HT1080 (cell line): ENCODE data around the gene CENPS. TPM values are rescaled to one million over a fixed set of nuclear protein-coding genes. Genes with fewer than 3 reads are reported as not detected.
"Not testable (repeated sequence)": the region's sequence is repeated elsewhere in the genome, so short reads cannot be mapped to it uniquely, and the experiment has no call there.

ENCODE experiments used
- DNase-seq: peaks from one replicate; pipeline ENCODE4 v3.0.0-alpha.2; 2015; ENCODE audit warnings: low read depth
- total RNA-seq: library from RNA; depleted of rRNA; stranded (reverse); fragments of >200 nt; shearing (Covaris generic); gene quantifications from 2 replicates; pipeline ENCODE4 v1.2.3, GENCODE V29; 2014

CENPS gene
- total RNA-seq, 1 experiment from 2014 or later: 45.9 TPM

DNA sequence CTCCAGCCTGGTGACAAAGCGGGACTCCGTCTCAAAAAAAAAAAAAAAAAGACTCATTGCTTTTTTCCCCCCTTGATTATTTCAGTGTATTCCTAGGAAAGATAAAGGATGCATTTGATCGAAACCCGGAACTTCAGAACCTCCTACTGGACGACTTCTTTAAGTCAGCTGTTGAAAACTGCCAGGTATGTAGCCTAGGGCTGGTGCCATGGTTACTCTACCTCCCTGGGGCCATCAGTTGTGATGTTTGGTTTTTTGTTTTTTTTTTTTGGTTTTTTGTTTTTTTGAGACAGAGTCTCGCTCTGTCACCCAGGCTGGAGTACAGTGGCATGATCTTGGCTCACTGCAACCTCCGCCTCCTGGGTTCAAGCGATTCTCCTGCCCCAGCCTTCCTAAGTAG is 11.5 kb upstream of the CENPS start:
- not testable (repeated sequence) for DNase-seq

DNA sequence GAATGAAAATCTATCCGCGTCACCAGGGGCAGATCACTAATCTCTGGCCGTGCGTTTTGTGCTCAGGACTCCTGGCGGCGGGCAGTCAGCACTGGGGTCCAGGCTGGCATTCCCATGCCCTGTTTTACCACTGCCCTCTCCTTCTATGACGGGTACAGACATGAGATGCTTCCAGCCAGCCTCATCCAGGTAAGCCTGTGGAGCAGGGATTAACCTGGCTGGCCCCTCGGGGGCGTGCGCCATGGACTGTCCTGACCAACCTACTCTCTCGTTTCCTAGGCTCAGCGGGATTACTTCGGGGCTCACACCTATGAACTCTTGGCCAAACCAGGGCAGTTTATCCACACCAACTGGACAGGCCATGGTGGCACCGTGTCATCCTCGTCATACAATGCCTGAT is 10.9 kb upstream of the CENPS start:
- DNase-seq: no peak

- DNase-seq: no peak
Observed at GRCh38 chr1:10421637-10422036, 8.6 kb upstream of the CENPS start.

GRCh38 chr1:10424034-10424433 is 6.2 kb upstream of the CENPS start:
- DNase-seq: no peak

DNA sequence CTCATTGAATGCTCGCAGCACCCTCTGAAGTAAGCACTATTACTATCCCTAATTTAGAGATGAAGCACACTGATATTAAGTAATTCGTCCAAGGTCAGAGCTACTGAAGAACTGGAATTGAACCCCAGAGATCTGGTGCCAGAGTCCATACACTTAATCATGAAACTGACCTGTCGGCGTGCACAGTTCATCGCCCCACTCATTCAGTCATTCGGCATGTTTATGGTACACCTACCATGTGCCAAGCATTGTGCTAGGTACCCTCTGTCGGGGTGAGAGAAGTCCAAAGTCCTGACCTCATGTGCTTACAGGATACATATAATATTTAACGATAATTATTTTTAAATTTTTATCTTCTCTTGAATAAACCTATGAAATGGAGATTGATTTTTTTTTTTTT is 5.6 kb upstream of the CENPS start:
- DNase-seq: no peak

GRCh38 chr1:10425826-10426534 is 4.3 kb upstream of the CENPS start:
- not testable (repeated sequence) for DNase-seq

GRCh38 chr1:10426535-10426848 is 3.7 kb upstream of the CENPS start:
- DNase-seq: not testable (repeated sequence)

DNA sequence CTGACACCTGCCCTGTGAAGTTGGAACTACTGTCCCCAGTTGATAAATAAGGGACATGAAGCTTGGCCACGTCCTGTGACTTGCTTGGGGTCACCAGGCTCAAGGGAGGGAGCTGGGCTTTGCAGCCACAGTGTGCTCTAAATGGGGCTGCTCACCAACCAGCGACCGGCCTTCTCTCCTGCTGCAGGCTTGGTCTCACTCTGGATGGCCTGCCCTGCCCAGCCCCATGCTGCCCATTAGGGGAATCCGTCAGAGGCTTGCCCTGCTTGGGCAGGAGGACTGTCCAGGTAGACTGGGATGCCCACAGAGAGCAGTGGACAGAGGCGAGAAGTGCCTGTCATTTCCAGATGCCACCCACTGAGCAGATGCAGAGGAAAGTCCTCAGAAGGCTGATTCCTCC is 1.2 kb upstream of the CENPS start:
- no peak for DNase-seq

GRCh38 chr1:10429868-10430215 is 391 bp upstream of the CENPS start:
- no peak for DNase-seq

DNA sequence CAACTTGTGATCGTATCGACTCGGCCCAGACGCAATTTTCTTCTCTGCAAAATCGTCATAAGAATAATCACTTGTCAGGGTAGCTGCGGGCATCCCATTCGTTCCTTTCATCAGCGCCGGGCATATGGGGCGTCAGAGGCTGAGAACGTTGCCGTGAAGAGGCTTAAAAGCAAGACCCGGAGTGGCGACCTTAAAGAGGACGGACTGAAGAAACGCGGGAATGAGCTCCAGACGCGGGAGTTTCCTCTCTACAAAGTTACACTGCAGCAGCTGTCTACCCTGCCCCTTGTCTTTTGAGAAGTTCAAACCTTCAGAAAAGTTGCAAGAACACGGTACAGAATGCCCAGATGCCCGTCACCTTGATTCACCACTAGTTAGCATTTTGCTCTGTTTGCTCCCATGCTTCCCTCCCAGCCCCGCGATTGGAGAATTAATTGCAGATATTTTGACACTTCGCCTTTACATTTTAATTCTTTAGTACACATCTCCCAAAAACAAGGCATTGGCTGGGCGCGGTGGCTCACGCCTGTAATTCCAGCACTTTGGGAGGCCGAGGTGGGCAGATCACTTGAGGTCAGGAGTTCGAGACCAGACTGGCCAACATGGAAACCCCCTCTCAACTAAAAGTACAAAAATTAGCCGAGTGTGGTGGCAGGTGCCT is 967 bp downstream of the CENPS start:
- peak; percentile 10 for DNase-seq

DNA sequence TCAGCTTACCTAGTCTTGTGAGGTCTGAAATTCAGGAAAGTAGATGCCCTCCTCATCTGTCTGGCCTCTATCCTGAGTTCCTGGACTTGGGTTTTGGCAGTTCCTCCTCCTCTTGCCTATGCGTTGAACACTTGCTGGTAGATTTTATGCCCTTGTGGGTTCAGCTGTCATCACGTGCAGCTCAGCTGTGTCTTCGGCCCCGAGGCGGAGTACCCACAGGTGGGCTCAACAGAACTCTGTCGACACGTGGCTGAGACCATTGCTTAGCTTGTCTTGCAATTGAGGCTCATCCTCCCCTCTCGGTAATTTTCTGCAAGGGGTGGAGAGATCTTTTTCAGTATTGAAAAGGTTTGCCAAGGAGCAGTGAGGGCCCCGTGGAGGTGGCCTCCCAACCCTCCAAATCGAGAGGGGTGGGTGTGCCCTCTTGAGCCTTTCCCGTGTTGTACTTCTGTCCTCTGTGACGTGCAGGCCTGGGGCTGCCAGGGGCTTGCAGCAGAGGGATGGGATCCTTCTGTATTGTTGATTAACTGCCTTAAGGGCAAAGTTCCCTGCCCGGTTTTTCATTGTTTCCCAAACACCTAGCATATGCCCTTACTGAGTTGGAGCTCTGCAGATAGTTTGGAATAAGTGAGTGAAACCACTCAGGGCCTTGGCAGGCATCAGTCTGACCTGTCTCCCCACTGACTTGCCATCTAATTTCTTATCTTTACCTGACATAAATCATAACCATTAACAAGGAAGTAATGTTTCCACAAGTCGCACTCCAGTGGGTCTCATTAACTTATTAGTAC is 2.9 kb downstream of the CENPS start:
- DNase-seq: no peak

DNA sequence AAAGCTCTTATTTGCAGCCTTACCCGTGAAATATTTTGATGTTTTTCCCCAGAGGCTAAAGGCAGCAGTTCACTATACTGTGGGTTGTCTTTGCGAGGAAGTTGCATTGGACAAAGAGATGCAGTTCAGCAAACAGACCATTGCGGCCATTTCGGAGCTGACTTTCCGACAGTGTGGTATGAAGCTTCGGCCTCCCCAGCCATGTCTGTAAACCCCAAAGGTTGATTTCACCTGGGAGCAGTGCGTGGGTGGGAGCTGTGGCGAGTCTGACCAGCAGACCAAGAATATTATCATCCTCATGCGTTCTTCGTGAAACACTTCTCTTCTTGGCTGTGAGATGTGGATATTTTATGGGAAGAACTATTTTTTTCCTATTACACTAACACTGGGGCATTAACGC is 3.6 kb downstream of the CENPS start:
- DNase-seq: no peak

DNA sequence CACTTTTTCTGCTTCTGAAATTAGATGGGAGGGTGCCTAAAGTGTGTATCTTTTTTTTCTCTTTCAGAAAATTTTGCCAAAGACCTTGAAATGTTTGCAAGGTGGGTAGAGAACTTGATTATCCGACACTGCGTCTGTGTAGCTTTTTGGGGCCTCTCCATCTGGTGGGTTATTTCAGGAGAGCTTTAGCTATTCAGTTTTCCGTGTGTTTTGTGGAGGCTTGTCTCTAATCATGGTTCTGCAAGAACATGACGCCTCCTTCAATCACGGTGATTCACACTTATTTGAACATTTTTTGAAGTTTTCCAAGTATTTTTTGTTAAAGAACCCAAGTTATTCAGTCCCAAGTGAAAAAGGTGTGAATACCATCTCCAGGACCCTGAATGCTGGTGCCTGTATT is 4.4 kb downstream of the CENPS start:
- no peak for DNase-seq

- DNase-seq: no peak
Observed at GRCh38 chr1:10437052-10437451, 6.8 kb downstream of the CENPS start.

- DNase-seq: no peak
Observed at GRCh38 chr1:10438677-10439163, 8.5 kb downstream of the CENPS start.

DNA sequence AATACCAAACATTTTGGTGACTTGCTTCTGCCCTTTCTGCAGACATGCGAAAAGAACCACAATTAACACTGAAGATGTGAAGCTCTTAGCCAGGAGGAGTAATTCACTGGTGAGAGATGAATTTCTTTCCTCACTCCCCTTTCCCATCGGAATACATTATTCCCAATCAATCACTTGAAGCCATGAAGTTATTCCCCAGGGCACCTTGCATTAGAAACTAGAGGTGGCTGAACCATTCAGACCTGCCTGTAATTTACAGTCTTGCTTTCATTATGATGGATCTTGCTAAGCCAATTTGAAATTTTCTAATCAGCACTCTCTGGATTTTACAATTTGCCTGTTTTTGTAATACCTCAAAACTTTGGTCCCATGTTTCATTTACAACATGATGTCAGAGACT is 10.1 kb downstream of the CENPS start:
- no peak for DNase-seq

DNA sequence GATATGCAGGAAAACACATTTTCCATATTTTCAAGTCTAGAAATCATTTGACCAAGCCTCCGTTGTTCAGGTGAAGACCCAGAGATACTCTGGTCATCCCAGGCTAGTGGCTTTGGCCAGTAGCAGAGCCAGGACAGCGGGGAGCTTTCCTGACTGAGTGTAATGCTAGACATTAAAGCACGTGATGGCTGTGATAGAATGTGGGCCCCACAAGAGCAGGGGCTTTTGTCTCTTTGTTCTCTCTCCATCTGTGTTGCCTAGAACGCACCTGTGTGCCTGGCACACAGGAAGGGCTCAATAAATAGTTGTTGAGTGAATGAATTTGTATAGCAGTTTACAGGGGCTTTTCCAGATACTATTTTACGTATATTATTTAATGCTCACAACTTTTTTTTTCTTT is 10.6 kb downstream of the CENPS start:
- no peak for DNase-seq

GRCh38 chr1:10444248-10444647 is 14.0 kb downstream of the CENPS start:
- DNase-seq: no peak

- DNase-seq: no peak
Observed at GRCh38 chr1:10444795-10445397, 14.7 kb downstream of the CENPS start.

GRCh38 chr1:10446790-10447422 is 16.7 kb downstream of the CENPS start:
- DNase-seq: no peak

GRCh38 chr1:10449751-10450150 is 19.5 kb downstream of the CENPS start, which contains the start of gene CORT:
TSS of gene CORT (plus strand) at chr1:10450031. CDS start at chr1:10450224, 193 bp downstream.
- no peak for DNase-seq
